DND-41 (cell line): ENCODE results near the gene BIRC2.

Experiments
- ATAC-seq: fragments of 200-7000 bp; cut with Tn5 transposase; 3 replicates; pipeline ENCODE4 v1.9.1; 2021; ENCODE audit warnings: low read depth; ENCODE audit not compliant: insufficient read depth
- DNase-seq: peaks from one replicate; pipeline ENCODE4 v3.0.0-alpha.2; 2020
- H2AFZ ChIP-seq: 2 replicates; pipeline ENCODE4 v1.6.0; 2012; ENCODE audit warnings: low read depth, low read length
- H3K27ac ChIP-seq: 2 replicates; pipeline ENCODE4 v1.5.1; 2012; ENCODE audit warnings: low read length, inconsistent platforms
- H3K27me3 ChIP-seq: fragments of 200-600 bp; sonication (generic); 2 replicates; pipeline ENCODE4 v1.6.0; 2012; ENCODE audit warnings: low read length, mild to moderate bottlenecking, inconsistent platforms; ENCODE audit not compliant: insufficient read depth, poor library complexity
- H3K36me3 ChIP-seq: 2 replicates; pipeline ENCODE4 v1.5.1; 2012; ENCODE audit warnings: low read length, inconsistent platforms; ENCODE audit not compliant: insufficient read depth
- H3K4me1 ChIP-seq: 2 replicates; pipeline ENCODE4 v1.5.1; 2012; ENCODE audit warnings: mild to moderate bottlenecking, low read length; ENCODE audit not compliant: insufficient read depth
- H3K4me2 ChIP-seq: 2 replicates; pipeline ENCODE4 v1.6.0; 2012; ENCODE audit warnings: mild to moderate bottlenecking, moderate library complexity, low read length, inconsistent platforms; ENCODE audit not compliant: insufficient read depth
- H3K4me3 ChIP-seq, 2 experiments: fragments of 200-600 bp in 1 of 2; shearing (Covaris generic) in 1 of 2; 2 replicates each; pipeline ENCODE4 v1.5.1; 2012 to 2016; ENCODE audit warnings: inconsistent platforms in 2 of 2, low read length in 2 of 2, mild to moderate bottlenecking in 2 of 2, low read depth in 1 of 2, moderate library complexity in 1 of 2
- H3K79me2 ChIP-seq: 2 replicates; pipeline ENCODE4 v1.6.0; 2012; ENCODE audit warnings: low read length, inconsistent platforms; ENCODE audit not compliant: insufficient read depth
- H3K9ac ChIP-seq: 2 replicates; pipeline ENCODE4 v1.6.0; 2012; ENCODE audit warnings: low read depth, mild to moderate bottlenecking, inconsistent platforms, low read length, moderate library complexity
- H3K9me3 ChIP-seq: 2 replicates; pipeline ENCODE4 v1.5.1; 2012; ENCODE audit warnings: low read length, moderate library complexity, mild to moderate bottlenecking, inconsistent platforms; ENCODE audit not compliant: insufficient read depth, severe bottlenecking
- H4K20me1 ChIP-seq: 2 replicates; pipeline ENCODE4 v1.6.0; 2012; ENCODE audit warnings: low read length; ENCODE audit not compliant: insufficient read depth
- CTCF ChIP-seq: IDR thresholded peaks from 2 replicates; pipeline ENCODE4 v1.5.1; 2012; ENCODE audit warnings: borderline replicate concordance, low read length, moderate library complexity, mild to moderate bottlenecking; ENCODE audit not compliant: poor library complexity, severe bottlenecking; ENCODE audit errors: extremely low read depth
- EZH2 ChIP-seq: IDR thresholded peaks from 3 replicates; pipeline ENCODE4 v1.6.1; 2012; ENCODE audit warnings: borderline replicate concordance, low read depth, mild to moderate bottlenecking, moderate library complexity, low read length, inconsistent platforms; ENCODE audit not compliant: severe bottlenecking

The BIRC2 gene

GRCh38 chr11:102395720-102396393 is 48.8 kb downstream of the BIRC2 start:
- Histone ChIP-seq H3K36me3 (peaks cover 70% of the 10 kb centered on the region), H3K4me1 (no peaks in the 10 kb centered on the region), H3K9ac (no peak overlapping the region), H4K20me1 (no peaks in the 10 kb centered on the region), H3K9me3 (no peaks in the 10 kb centered on the region), H2AFZ (no peak overlapping the region), H3K4me2 (no peak overlapping the region), H3K27me3 (no peaks in the 10 kb centered on the region), H3K27ac (no peak overlapping the region), H3K79me2 (no peaks in the 10 kb centered on the region), H3K4me3 (no peak overlapping the region)
- no peak for ATAC-seq
- DNase-seq = no peak
- TF ChIP-seq EZH2 = no peak
- no peak for TF ChIP-seq CTCF

GRCh38 chr11:102396708-102397563 is 49.9 kb downstream of the BIRC2 start:
- no peaks in the 10 kb centered on the region for H3K27me3 ChIP-seq
- H3K79me2 ChIP-seq = no peaks in the 10 kb centered on the region
- H4K20me1 ChIP-seq = peaks cover 2% of the 10 kb centered on the region; the same call in 1 of the 2 replicates
- H3K36me3 ChIP-seq = peaks cover 72% of the 10 kb centered on the region
- no peak overlapping the region for H3K9ac ChIP-seq
- no peak overlapping the region for H3K4me2 ChIP-seq
- no peaks in the 10 kb centered on the region for H3K9me3 ChIP-seq
- no peak overlapping the region for H3K4me3 ChIP-seq
- TF ChIP-seq EZH2 (no peak), CTCF (no peak)
- DNase-seq = no peak
- H2AFZ ChIP-seq = no peak overlapping the region
- ATAC-seq = no peak
- H3K4me1 ChIP-seq = no peaks in the 10 kb centered on the region
- no peak overlapping the region for H3K27ac ChIP-seq

- no peak for DNase-seq
- TF ChIP-seq CTCF (no peak), EZH2 (no peak)
- H3K4me2 ChIP-seq = no peak overlapping the region
- H3K4me1 ChIP-seq = no peaks in the 10 kb centered on the region
- peaks cover 76% of the 10 kb centered on the region for H3K36me3 ChIP-seq
- no peak for ATAC-seq
- peaks cover 4% of the 10 kb centered on the region; the same call in 1 of the 2 replicates for H4K20me1 ChIP-seq
- H3K27ac ChIP-seq = no peak overlapping the region
- H3K27me3 ChIP-seq = no peaks in the 10 kb centered on the region
- no peaks in the 10 kb centered on the region for H3K9me3 ChIP-seq
- no peak overlapping the region for H3K4me3 ChIP-seq
- no peaks in the 10 kb centered on the region; the same call in 1 of the 2 replicates for H3K79me2 ChIP-seq
- H2AFZ ChIP-seq = no peak overlapping the region
- no peak overlapping the region for H3K9ac ChIP-seq
Observed at GRCh38 chr11:102398297-102398696, 51.3 kb downstream of the BIRC2 start.
